Measurements from ENCODE around the gene SMYD4. TPM values are rescaled to one million over a fixed set of nuclear protein-coding genes. Genes with fewer than 3 reads are reported as not detected.

The SMYD4 gene
- total and polyA plus RNA-seq, 2 donors from 2014 or later, result 3.4 to 12.2 TPM

DNA sequence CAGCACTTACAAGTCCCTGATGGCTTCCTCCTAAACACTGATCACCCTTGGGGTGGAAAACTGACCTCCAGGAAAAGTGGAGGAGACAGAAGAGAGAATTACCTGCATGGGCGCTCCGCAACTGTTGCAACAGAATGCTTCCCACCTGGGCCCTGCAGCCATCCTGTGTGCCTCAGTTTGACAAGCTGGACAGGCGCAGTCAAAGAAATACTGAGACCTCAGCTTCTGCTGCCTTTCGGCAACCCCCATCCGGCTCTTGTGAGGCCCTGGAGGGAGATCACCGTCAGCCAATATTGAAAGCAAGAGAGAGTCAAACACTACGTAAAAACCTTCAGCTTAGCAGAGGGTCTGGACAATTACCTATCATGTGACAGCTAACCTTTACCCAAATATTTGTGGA is 43.0 kb downstream of the SMYD4 start:
- Histone ChIP-seq H3K27me3 (ENCODE audit: control insufficient read depth, insufficient read depth, low read length) (no peaks in the 10 kb centered on the region), H3K36me3 (ENCODE audit: control insufficient read depth in 2 of 3, insufficient read depth in 3 of 3, low read length in 3 of 3) (peaks cover 0 to 12% (median 0%) of the 10 kb centered on the region in 3 donors), H3K9ac (ENCODE audit: low read length in 3 of 3) (no peak overlapping the region), H3K4me1 (ENCODE audit: control insufficient read depth in 2 of 3, insufficient read depth in 2 of 3, low read depth in 1 of 3, low read length in 3 of 3) (peaks cover 0 to 22% (median 7%) of the 10 kb centered on the region in 3 donors), H3K4me3 (ENCODE audit: low read length in 3 of 3) (no peak overlapping the region), H3K9me3 (ENCODE audit: control insufficient read depth in 2 of 3, insufficient read depth in 1 of 3, low read length in 3 of 3) (no peaks in the 10 kb centered on the region), H3K27ac (ENCODE audit: low read depth in 2 of 2, low read length in 2 of 2) (peak overlapping the region in 1 of 2 donors; percentile 9)
- peak in 1 of 5 donors; percentile 13 for DNase-seq
- TF ChIP-seq, protein P1, sequence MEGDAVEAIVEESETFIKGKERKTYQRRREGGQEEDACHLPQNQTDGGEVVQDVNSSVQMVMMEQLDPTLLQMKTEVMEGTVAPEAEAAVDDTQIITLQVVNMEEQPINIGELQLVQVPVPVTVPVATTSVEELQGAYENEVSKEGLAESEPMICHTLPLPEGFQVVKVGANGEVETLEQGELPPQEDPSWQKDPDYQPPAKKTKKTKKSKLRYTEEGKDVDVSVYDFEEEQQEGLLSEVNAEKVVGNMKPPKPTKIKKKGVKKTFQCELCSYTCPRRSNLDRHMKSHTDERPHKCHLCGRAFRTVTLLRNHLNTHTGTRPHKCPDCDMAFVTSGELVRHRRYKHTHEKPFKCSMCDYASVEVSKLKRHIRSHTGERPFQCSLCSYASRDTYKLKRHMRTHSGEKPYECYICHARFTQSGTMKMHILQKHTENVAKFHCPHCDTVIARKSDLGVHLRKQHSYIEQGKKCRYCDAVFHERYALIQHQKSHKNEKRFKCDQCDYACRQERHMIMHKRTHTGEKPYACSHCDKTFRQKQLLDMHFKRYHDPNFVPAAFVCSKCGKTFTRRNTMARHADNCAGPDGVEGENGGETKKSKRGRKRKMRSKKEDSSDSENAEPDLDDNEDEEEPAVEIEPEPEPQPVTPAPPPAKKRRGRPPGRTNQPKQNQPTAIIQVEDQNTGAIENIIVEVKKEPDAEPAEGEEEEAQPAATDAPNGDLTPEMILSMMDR (IDR thresholded peaks at IDR 0.05; ENCODE audit: borderline replicate concordance, extremely low read depth, insufficient read depth), result no peak
- FAIRE-seq, result no peak
- intact Hi-C loops (cut with DNase I), result no loop called here

DNA sequence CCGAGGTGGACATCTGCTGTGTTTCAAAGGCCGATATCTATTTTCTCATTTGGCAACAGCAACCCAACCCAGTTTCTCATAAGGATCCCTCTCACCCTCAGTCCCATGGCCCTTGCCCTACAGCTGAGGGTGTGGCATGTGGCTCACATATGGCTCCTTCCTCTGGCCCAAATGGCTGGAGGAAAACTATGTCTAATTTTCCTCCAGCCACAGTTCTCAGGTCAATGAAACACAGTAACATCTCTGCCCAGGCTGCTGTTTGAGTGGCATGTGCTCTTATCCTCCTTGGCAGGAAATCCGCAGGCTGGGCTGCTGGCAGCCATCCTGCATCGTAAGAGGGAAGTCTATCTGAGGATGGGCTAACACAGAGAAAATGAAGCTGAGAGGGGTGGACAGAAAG is 43.8 kb downstream of the SMYD4 start:
- H3K36me3 ChIP-seq (ENCODE audit: control insufficient read depth in 2 of 3, insufficient read depth in 3 of 3, low read length in 3 of 3), result peaks cover 0 to 18% (median 0%) of the 10 kb centered on the region in 3 donors
- peaks cover 0 to 22% (median 7%) of the 10 kb centered on the region in 3 donors for H3K4me1 ChIP-seq (ENCODE audit: control insufficient read depth in 2 of 3, insufficient read depth in 2 of 3, low read depth in 1 of 3, low read length in 3 of 3)
- no peaks in the 10 kb centered on the region for H3K27me3 ChIP-seq (ENCODE audit: control insufficient read depth, insufficient read depth, low read length)
- DNase-seq, result peak in 1 of 5 donors; percentile 26
- no peak overlapping the region for H3K4me3 ChIP-seq (ENCODE audit: low read length in 3 of 3)
- no peak overlapping the region for H3K27ac ChIP-seq (ENCODE audit: low read depth in 2 of 2, low read length in 2 of 2)
- no peak overlapping the region for H3K9ac ChIP-seq (ENCODE audit: low read length in 3 of 3)
- TF ChIP-seq, protein P1 (IDR thresholded peaks at IDR 0.05; ENCODE audit: borderline replicate concordance, extremely low read depth, insufficient read depth), result no peak
- no peak for FAIRE-seq
- intact Hi-C loops (cut with DNase I), result no loop called here
- no peaks in the 10 kb centered on the region for H3K9me3 ChIP-seq (ENCODE audit: control insufficient read depth in 2 of 3, insufficient read depth in 1 of 3, low read length in 3 of 3)

DNA sequence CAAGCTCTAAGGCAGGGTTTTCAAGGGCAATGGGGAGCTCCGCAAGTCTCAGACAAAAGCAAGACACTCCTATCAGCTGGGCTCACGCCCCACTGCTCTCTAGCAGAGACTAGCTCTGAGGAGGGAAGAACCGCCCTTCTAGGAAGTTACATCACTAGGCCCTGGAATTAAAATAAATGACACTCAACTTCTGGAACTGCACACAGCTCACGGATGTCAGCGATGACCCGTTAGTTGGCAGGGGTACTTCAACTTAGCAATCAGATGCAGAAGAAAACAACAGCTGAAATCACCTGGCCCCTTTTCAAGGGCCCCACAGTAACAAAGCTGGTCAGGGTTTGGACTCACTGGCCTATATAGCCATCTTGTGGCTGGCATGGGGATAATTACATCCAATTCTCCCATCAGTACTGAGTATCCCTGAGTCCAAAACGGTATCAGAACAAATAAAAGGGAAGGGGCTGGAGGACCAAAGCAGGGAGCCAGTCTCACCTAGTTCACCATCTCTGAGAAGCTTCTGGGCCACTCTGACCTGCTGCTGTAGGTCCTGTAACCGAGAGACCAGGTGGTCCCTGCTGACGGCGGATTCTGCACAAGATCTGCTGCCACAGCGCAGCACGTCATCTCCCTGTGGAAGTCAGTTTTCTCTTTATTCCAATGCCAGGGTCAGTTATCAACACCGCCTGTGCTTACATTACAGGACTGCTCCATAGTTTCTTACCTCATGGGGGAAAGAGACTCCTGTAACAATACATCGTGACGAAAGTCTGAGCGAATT is 45.7 kb downstream of the SMYD4 start:
- TF ChIP-seq, protein P1 (IDR thresholded peaks at IDR 0.05; ENCODE audit: borderline replicate concordance, extremely low read depth, insufficient read depth), result peak; percentile 58
- peak overlapping the region in 1 of 3 donors; percentile 11 for H3K4me3 ChIP-seq (ENCODE audit: low read length in 3 of 3)
- no peak for FAIRE-seq

More for the DNA sequence above, 45.7 kb downstream of the SMYD4 start:
- DNase-seq, result peak in 4 of 5 donors; percentile 47 to 83 (median 78)
- H3K9ac ChIP-seq (ENCODE audit: low read length in 3 of 3), result peak overlapping the region in 1 of 3 donors; percentile 24
- intact Hi-C loops (cut with DNase I), result no loop called here
- H3K27me3 ChIP-seq (ENCODE audit: control insufficient read depth, insufficient read depth, low read length), result no peaks in the 10 kb centered on the region
- H3K9me3 ChIP-seq (ENCODE audit: control insufficient read depth in 2 of 3, insufficient read depth in 1 of 3, low read length in 3 of 3), result no peaks in the 10 kb centered on the region
- peaks cover 0 to 18% (median 0%) of the 10 kb centered on the region in 3 donors for H3K36me3 ChIP-seq (ENCODE audit: control insufficient read depth in 2 of 3, insufficient read depth in 3 of 3, low read length in 3 of 3)
- peaks cover 0 to 22% (median 7%) of the 10 kb centered on the region in 3 donors for H3K4me1 ChIP-seq (ENCODE audit: control insufficient read depth in 2 of 3, insufficient read depth in 2 of 3, low read depth in 1 of 3, low read length in 3 of 3)
- H3K27ac ChIP-seq (ENCODE audit: low read depth in 2 of 2, low read length in 2 of 2), result peak overlapping the region; percentile 80 to 89

Data from kidney (tissue), 14 donors.